HFF-Myc (cell line): ENCODE data around the gene F7.

Experiments
- DNase-seq: peaks from one replicate; pipeline ENCODE4 v3.0.0-alpha.2; 2011; ENCODE audit warnings: low read depth; ENCODE audit errors: extremely low read depth
- H3K4me3 ChIP-seq: replicated peaks from 2 replicates; pipeline ENCODE4 v1.5.1; 2011; ENCODE audit warnings: low read depth, mild to moderate bottlenecking, control low read depth, low read length
- TF ChIP-seq, protein P1 (sequence below): IDR thresholded peaks from 2 replicates; pipeline ENCODE4 v1.5.1; 2012; ENCODE audit warnings: mild to moderate bottlenecking, low read depth, low read length, control low read depth; ENCODE audit errors: missing control alignments

Gene F7

DNA sequence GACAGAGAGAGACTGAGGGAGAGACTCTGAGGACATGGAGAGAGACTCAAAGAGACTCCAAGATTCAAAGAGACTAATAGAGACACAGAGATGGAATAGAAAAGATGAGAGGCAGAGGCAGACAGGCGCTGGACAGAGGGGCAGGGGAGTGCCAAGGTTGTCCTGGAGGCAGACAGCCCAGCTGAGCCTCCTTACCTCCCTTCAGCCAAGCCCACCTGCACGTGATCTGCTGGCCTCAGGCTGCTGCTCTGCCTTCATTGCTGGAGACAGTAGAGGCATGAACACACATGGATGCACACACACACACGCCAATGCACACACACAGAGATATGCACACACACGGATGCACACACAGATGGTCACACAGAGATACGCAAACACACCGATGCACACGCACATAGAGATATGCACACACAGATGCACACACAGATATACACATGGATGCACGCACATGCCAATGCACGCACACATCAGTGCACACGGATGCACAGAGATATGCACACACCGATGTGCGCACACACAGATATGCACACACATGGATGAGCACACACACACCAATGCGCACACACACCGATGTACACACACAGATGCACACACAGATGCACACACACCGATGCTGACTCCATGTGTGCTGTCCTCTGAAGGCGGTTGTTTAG is 13.7 kb downstream of the F7 start:
- no peak for DNase-seq
- TF ChIP-seq, protein P1, sequence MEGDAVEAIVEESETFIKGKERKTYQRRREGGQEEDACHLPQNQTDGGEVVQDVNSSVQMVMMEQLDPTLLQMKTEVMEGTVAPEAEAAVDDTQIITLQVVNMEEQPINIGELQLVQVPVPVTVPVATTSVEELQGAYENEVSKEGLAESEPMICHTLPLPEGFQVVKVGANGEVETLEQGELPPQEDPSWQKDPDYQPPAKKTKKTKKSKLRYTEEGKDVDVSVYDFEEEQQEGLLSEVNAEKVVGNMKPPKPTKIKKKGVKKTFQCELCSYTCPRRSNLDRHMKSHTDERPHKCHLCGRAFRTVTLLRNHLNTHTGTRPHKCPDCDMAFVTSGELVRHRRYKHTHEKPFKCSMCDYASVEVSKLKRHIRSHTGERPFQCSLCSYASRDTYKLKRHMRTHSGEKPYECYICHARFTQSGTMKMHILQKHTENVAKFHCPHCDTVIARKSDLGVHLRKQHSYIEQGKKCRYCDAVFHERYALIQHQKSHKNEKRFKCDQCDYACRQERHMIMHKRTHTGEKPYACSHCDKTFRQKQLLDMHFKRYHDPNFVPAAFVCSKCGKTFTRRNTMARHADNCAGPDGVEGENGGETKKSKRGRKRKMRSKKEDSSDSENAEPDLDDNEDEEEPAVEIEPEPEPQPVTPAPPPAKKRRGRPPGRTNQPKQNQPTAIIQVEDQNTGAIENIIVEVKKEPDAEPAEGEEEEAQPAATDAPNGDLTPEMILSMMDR, result no peak

GRCh38 chr13:113119822-113120189 is 14.2 kb downstream of the F7 start:
- TF ChIP-seq, protein P1, result no peak
- H3K4me3 ChIP-seq, result no peak overlapping the region
- no peak for DNase-seq

More for the DNA sequence above, 13.7 kb downstream of the F7 start:
- H3K4me3 ChIP-seq, result no peak overlapping the region

DNA sequence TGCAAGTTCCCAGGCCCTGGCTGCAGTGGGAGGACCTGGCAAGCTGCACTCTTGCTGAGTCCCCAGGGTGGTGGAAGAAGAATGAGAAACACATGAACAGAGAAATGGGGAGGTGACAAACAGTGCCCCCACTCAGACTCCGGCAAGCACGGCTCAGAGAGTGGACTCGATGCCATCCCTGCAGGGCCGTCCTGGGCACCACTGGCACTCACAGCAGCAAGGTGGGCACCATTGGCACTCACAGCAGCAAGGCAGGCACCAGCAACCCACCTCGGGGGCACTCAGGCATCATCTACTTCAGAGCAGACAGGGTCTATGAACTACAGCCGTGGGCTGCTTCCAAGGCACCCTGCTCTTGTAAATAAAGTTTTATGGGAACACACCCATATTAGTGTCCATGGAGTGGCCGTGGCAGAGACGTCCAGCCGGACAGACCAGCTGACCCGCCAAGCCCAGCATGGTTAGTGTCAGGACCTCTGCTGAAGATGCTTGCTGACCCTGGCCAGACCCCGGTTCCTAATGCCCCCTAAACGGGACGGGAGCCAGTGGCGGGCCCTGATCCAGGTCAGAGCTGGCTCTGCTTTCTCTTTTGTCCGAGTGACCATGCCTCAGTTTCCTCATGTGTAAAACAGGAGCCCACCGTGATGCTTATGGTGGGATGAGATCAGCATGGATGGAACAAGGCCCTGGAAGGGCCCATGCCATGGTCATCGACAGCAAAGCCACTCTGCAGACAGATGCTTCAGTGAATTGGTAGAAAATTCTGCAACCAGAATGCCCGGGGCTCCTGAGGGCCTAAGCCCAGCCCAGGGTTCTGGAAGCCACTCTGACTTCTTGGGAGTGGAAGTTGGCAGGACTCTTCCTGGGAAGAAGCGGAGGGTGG is 14.9 kb downstream of the F7 start:
- H3K4me3 ChIP-seq, result no peak overlapping the region
- DNase-seq, result no peak
- TF ChIP-seq, protein P1, result no peak

DNA sequence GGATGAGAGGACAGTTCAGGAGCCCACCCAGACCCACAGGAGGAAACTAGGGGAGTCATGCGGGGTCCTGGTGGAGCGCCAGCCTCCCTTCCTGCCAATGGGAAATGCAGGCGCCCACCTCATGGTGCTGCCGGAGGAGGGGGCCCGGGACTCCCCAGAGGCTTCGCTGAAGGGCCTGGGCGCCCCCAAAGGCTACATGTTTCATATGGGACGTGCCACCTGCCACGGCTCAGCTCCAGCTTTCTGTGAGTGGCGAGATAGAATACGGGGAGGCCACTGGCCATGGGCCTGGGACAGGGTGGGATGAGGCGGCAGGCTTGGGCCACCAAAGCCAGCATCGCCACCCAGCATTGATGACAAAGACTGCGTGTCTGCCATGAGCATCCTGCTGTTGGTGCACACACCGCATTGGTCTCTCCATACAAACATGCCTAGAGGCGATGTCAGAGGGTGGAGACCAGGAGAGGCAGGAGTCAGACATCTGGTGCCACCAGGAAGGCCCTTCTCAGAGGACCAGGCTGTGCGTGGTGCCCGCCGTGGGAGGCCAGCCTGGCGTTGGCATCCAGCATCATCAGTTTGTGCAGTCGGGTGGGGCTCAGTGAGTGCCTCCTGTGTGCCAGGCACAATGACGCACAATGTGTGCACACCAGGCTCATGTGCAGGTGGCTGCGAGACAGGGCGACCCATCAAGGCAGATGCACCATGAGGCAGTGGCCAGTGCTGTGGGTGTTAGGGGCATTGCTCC is 15.8 kb downstream of the F7 start:
- TF ChIP-seq, protein P1, result no peak
- no peak overlapping the region for H3K4me3 ChIP-seq
- DNase-seq, result no peak

DNA sequence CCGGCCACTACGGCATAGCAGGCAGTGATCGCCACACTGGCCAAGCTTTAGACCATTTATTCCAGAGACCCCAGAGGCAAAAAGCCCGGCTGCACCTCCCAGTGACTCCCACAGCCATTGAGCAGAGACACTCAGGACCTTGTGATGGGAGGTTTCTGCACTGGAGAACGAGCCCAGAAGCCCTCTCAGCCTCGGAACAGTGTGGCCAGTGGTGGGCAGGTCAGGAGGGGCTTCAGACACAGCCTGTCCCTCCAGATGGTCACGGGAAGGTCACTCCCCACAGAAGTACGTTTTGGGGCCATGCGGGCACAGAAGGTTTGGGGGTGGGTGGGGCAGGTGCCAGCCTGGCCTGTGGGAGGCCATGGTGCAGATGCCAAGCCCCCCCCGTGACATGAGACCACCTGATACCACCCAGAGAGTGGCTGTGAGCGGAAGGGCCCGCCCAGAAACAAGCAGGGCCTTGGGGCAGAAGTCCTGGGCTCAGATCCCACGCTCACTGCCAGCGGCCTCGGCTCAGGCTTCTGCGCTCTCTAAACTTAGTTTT is 16.4 kb downstream of the F7 start:
- no peak for DNase-seq
- no peak overlapping the region for H3K4me3 ChIP-seq
- TF ChIP-seq, protein P1, result no peak

DNA sequence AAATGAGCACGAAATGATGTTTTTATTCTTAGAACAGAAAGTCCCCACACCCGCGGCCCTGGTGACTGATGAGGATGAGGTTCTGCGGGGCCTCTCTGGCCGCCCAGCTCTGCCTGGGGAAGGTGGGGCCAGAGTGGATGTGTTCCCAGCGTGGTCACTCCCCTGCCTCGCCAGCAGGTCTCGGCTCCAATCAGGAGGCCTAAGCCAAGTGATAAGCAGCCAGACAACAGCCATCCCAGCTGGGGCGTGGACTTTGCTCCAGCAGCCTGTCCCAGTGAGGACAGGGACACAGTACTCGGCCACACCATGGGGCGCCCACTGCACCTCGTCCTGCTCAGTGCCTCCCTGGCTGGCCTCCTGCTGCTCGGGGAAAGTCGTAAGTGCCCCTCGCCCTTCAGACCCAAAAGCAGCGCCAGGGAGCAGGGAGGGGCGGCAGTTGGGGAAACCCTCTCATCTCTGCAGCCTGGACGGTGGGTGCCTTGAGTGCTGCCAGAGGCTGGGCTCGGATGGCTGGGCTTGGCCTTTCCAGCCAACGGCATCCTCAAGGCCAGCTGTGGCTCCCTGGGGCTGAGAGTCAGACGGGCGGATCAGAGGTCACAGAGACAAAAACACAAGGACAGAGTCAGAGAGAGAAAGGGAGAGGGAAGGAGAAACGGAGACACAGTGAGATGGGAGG is 17.1 kb downstream of the F7 start, which contains the start of gene F10:
F10 (plus strand) TSS at position 250 of the 676 bp plus-strand sequence; CDS start at position 307, 57 bp downstream.
- H3K4me3 ChIP-seq, result peak within 1 kb of the TSS; percentile 22
- TF ChIP-seq, protein P1, result no peak
- no peak for DNase-seq
